GM12878 (cell line): Measurements from ENCODE around the gene SH2D3A. TPM values are rescaled to one million over a fixed set of nuclear protein-coding genes. Genes with fewer than 3 reads are reported as not detected.

Experiments
- BRCA1 ChIP-seq: IDR thresholded peaks from 2 replicates; pipeline ENCODE4 v1.6.1; 2011; ENCODE audit warnings: low read depth, low read length, improper control_type of control experiment
- CUX1 ChIP-seq: IDR thresholded peaks from 2 replicates; pipeline ENCODE4 v1.6.1; 2012; ENCODE audit warnings: improper control_type of control experiment, low read depth, low read length; ENCODE audit not compliant: insufficient replicate concordance
- ELK1 ChIP-seq: IDR thresholded peaks from 2 replicates; pipeline ENCODE4 v1.6.1; 2012; ENCODE audit warnings: low read depth, low read length, improper control_type of control experiment
- FOXK2 ChIP-seq: fragments of 450-650 bp; IDR thresholded peaks from 2 replicates; pipeline ENCODE4 v1.6.1; 2017; ENCODE audit warnings: mild to moderate bottlenecking, moderate library complexity
- FOXM1 ChIP-seq: IDR thresholded peaks from 2 replicates; pipeline ENCODE4 v1.6.1; 2012; ENCODE audit warnings: low read depth, mild to moderate bottlenecking, inconsistent platforms, low read length, moderate library complexity
- GABPA ChIP-seq: IDR thresholded peaks from 2 replicates; pipeline ENCODE4 v1.6.1; 2014; ENCODE audit warnings: antibody characterized with exemption, low read depth, mild to moderate bottlenecking, inconsistent platforms
- HDAC2 ChIP-seq: fragments of 200-600 bp; sonication (generic); IDR thresholded peaks from 2 replicates; pipeline ENCODE4 v1.6.1; 2017
- KDM1A ChIP-seq: fragments of 200-600 bp; sonication (generic); IDR thresholded peaks from 2 replicates; pipeline ENCODE4 v1.6.1; 2016; ENCODE audit warnings: borderline replicate concordance
- POLR2AphosphoS2 ChIP-seq: IDR thresholded peaks from 2 replicates; pipeline ENCODE4 v1.6.1; 2011; ENCODE audit warnings: low read depth, mild to moderate bottlenecking, low read length, improper control_type of control experiment, moderate library complexity
- RBBP5 ChIP-seq: fragments of 200-600 bp; sonication (generic); conservative IDR thresholded peaks from 2 replicates; pipeline ENCODE4 v1.6.1; 2016
- RUNX3 ChIP-seq: IDR thresholded peaks from 2 replicates; pipeline ENCODE4 v1.6.1; 2012; ENCODE audit warnings: low read length, inconsistent platforms
- SRF ChIP-seq, 2 experiments: IDR thresholded peaks; 2 replicates each; pipeline ENCODE4 v1.6.1; 2011; ENCODE audit warnings: low read depth in 2 of 2, low read length in 2 of 2, mild to moderate bottlenecking in 1 of 2, moderate library complexity in 1 of 2
- STAT1 ChIP-seq: fragments of 450-650 bp; conservative IDR thresholded peaks from 2 replicates; pipeline ENCODE4 v1.6.1; 2014; ENCODE audit warnings: antibody characterized with exemption, mild to moderate bottlenecking
- ZNF384 ChIP-seq: IDR thresholded peaks from 2 replicates; pipeline ENCODE4 v1.6.1; 2012; ENCODE audit warnings: low read depth, mild to moderate bottlenecking, low read length, improper control_type of control experiment, borderline replicate concordance
- ZNF592 ChIP-seq: fragments of 450-650 bp; IDR thresholded peaks from 2 replicates; pipeline ENCODE4 v1.6.1; 2017; ENCODE audit warnings: mild to moderate bottlenecking, moderate library complexity
- polyA plus RNA-seq, 11 experiments: library from polyadenylated mRNA; depleted of rRNA in 4 of 11; unstranded in 6 of 11; stranded (reverse) in 5 of 11; fragments of >200 nt; fragmentation: Nextera tagmentation in 4 of 11; fragmentation: Illumina TruSeq in 1 of 11; extraction: Ambion mirVana in 4 of 11; extraction: Trizol in 1 of 11; gene quantifications; 1 replicate in 1 of 11; 2 replicates in 10 of 11; pipeline versions ENCODE4 v1.2.1 to v1.2.3, GENCODE V29; 2011 to 2016; ENCODE audit warnings: inconsistent platforms in 2 of 11, missing spikeins in 2 of 11, low read depth in 1 of 11
- total RNA-seq, 4 experiments: library from RNA; depleted of rRNA in 3 of 4; stranded (reverse); fragments of >200 nt in 3 of 4; fragmentation: Illumina TruSeq in 1 of 4; extraction: Trizol in 1 of 4; gene quantifications; 2 replicates each; pipeline versions ENCODE4 v1.2.1 to v1.2.3, GENCODE V29; 2013 to 2021
- TF ChIP-seq, protein P1 (sequence below): IDR thresholded peaks from 2 replicates; pipeline ENCODE4 v1.6.1; 2011; ENCODE audit warnings: mild to moderate bottlenecking, low read depth, low read length, moderate library complexity; ENCODE audit not compliant: insufficient replicate concordance

SH2D3A gene
- total and polyA plus RNA-seq, 10 of the 15 experiments (the other 5 are each of a cell fraction or from before 2014, with no cell fraction given): 0.77 to 24.4 (median 9.5) TPM

- TF ChIP-seq ZNF592: no peak
- TF ChIP-seq SRF (IDR thresholded peaks at IDR 0.05; ENCODE audit: low read depth in 2 of 2, low read length in 2 of 2): no peak
- TF ChIP-seq BRCA1: no peak
- no peak for TF ChIP-seq GABPA
- TF ChIP-seq RUNX3: no peak; the same call in 1 of the 2 replicates
- TF ChIP-seq FOXM1: no peak
- TF ChIP-seq POLR2AphosphoS2: no peak
- no peak for TF ChIP-seq STAT1
- TF ChIP-seq FOXK2: no peak
- TF ChIP-seq KDM1A: no peak
- TF ChIP-seq, protein P1, sequence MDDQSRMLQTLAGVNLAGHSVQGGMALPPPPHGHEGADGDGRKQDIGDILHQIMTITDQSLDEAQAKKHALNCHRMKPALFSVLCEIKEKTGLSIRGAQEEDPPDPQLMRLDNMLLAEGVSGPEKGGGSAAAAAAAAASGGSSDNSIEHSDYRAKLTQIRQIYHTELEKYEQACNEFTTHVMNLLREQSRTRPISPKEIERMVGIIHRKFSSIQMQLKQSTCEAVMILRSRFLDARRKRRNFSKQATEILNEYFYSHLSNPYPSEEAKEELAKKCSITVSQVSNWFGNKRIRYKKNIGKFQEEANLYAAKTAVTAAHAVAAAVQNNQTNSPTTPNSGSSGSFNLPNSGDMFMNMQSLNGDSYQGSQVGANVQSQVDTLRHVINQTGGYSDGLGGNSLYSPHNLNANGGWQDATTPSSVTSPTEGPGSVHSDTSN: no peak
- no peak for TF ChIP-seq RBBP5
- TF ChIP-seq ZNF384: no peak
- TF ChIP-seq CUX1: no peak
- TF ChIP-seq HDAC2: no peak
- TF ChIP-seq ELK1: no peak
Measured at GRCh38 chr19:6740589-6741343, 26.5 kb downstream of the SH2D3A start (continued).
